AG09319 (cell line): ENCODE measurements around the gene MAMDC4.
"Not testable (repeated sequence)": the region's sequence is repeated elsewhere in the genome, so short reads cannot be mapped to it uniquely, and the experiment has no call there.

Experiments
- DNase-seq: peaks from one replicate; pipeline ENCODE4 v3.0.0-alpha.2; 2010; ENCODE audit warnings: low read depth; ENCODE audit errors: extremely low read depth
- TF ChIP-seq, protein P1 (sequence below): IDR thresholded peaks from 2 replicates; pipeline ENCODE4 v1.5.1; 2011; ENCODE audit warnings: low read depth, mild to moderate bottlenecking, inconsistent platforms, low read length, moderate library complexity

MAMDC4 gene

DNA sequence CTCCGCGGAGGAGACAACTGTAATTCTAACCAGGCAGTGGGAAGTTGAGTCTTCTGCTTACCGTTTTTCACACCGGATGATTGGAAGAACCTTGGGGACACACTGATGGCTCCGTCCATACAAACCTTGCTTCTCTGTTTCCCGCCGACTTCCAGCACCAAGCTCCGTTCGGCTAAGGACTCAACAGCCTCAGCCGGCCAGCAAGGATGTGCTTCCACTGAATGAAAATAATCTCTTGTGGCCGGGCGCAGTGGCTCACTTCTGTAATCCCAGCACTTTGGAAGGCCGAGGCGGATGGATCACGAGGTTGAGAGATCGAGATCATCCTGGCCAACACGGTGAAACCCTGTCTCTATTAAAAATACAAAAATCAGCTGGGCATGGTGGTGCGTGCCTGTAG lies 15.8 kb downstream of the MAMDC4 start:
- no peak for DNase-seq
- TF ChIP-seq, protein P1, sequence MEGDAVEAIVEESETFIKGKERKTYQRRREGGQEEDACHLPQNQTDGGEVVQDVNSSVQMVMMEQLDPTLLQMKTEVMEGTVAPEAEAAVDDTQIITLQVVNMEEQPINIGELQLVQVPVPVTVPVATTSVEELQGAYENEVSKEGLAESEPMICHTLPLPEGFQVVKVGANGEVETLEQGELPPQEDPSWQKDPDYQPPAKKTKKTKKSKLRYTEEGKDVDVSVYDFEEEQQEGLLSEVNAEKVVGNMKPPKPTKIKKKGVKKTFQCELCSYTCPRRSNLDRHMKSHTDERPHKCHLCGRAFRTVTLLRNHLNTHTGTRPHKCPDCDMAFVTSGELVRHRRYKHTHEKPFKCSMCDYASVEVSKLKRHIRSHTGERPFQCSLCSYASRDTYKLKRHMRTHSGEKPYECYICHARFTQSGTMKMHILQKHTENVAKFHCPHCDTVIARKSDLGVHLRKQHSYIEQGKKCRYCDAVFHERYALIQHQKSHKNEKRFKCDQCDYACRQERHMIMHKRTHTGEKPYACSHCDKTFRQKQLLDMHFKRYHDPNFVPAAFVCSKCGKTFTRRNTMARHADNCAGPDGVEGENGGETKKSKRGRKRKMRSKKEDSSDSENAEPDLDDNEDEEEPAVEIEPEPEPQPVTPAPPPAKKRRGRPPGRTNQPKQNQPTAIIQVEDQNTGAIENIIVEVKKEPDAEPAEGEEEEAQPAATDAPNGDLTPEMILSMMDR = no peak

DNA sequence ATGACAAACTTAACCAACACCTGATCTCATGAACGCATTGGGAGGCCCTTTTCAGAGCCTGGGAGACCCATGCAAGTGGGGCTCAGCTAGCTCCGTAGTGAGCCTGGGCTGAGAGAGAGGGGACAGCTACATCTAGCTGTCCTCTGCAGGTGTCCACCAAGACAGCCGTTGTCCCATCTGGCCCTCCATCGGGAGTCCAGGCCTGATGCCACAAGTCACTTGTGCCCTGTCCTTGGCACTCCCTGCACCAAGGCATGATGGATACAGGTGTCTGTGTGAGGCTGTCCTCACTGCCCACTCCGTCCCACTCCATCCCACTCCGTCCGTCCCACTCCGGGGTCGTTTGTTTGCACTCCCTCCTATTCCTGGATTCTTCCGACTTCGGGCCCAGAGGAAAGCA lies 16.5 kb downstream of the MAMDC4 start:
- TF ChIP-seq, protein P1 = no peak
- DNase-seq = no peak

DNA sequence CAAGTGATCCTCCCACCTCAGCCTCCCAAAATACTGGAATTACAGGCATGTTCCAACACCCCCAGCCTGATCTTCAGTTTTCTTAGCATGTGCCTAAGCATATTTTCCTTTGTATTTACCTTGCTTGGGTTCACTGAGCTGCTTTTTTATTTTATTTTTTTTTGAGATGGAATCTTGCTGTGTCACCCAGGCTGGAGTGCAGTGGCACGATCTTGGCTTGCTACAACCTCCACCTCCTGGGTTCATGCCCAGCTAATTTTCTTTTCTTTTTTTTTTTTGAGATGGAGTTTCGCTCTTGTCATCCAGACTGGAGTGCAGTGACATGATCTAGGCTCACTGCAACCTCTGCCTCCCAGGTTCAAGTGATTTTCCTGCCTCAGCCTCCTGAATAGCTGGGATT lies 17.5 kb downstream of the MAMDC4 start:
- DNase-seq = not testable (repeated sequence)

DNA sequence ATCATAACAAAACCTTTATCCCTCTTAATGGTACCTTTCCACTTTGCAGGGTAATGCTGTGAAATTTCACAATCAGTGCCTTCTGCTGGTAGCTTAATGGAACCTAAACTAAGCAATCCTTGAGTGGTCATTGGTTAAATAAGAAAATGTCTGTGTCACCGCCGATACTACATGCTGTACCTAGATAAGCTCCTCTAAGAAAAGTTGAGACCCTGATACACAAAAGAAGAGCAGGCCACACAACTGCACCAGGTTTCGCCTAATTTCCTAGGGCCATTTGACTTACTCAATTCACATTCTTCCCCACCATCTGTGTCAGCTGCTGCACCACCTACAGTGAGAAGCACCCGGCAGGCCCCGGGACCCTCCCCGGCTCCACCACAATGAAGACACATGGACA lies 23.0 kb downstream of the MAMDC4 start:
- TF ChIP-seq, protein P1 = no peak
- DNase-seq = no peak

DNA sequence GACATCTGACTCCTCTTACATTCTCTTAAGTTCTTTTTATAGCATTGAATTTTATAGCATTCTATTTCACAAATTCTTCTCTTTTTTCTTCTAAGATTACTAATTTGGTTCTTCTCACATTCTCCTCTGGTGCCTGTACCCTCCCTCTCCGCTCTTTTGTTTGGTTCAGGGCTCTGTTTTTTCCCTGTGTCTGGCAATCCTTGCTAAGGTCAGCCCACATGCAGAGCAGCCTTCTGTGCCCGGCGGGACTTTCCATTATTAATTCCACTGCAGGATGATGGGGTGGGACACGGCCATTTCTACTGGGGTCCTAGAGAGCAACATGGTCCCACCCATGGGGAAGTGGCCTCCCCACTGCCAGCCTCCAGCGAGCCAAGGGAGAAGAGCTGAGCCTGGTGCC lies 24.3 kb downstream of the MAMDC4 start:
- DNase-seq = no peak
- TF ChIP-seq, protein P1 = no peak

- TF ChIP-seq, protein P1 = no peak
- no peak for DNase-seq
Observed at GRCh38 chr9:136880651-136881050, 28.5 kb downstream of the MAMDC4 start.

- no peak for DNase-seq
- TF ChIP-seq, protein P1 = no peak
Observed at GRCh38 chr9:136881691-136882108, 29.6 kb downstream of the MAMDC4 start.

- peak; percentile 48 for DNase-seq
- TF ChIP-seq, protein P1 = no peak
Observed at GRCh38 chr9:136882109-136882946, 30.2 kb downstream of the MAMDC4 start.

GRCh38 chr9:136882947-136883283 lies 30.8 kb downstream of the MAMDC4 start:
- DNase-seq = not testable (repeated sequence)

GRCh38 chr9:136883670-136884069 lies 31.5 kb downstream of the MAMDC4 start:
- not testable (repeated sequence) for DNase-seq
